Ishikawa (cell line): ENCODE measurements around the gene ANK3.

Experiments used
- CEBPB ChIP-seq: IDR thresholded peaks from 2 replicates; pipeline ENCODE4 v1.6.1; 2012
- CREB1 ChIP-seq: IDR thresholded peaks from 2 replicates; pipeline ENCODE4 v1.6.1; 2012; ENCODE audit warnings: low read depth
- EP300 ChIP-seq: IDR thresholded peaks from 2 replicates; pipeline ENCODE4 v1.6.1; 2012; ENCODE audit warnings: borderline replicate concordance
- NFIC ChIP-seq: IDR thresholded peaks from 2 replicates; pipeline ENCODE4 v1.6.1; 2012
- RAD21 ChIP-seq: IDR thresholded peaks from 2 replicates; pipeline ENCODE4 v1.6.1; 2012; ENCODE audit warnings: low read depth
- TEAD4 ChIP-seq: IDR thresholded peaks from 2 replicates; pipeline ENCODE4 v1.6.1; 2012
- YY1 ChIP-seq: IDR thresholded peaks from 2 replicates; pipeline ENCODE4 v1.6.1; 2012; ENCODE audit warnings: low read depth
- TF ChIP-seq, protein P1 (sequence below): IDR thresholded peaks from 2 replicates; pipeline ENCODE4 v1.6.1; 2012; ENCODE audit warnings: low read depth, mild to moderate bottlenecking

- TF ChIP-seq TEAD4 (no peak), NFIC (no peak), EP300 (no peak), RAD21 (no peak), CREB1 (no peak), YY1 (no peak), CEBPB (no peak)
- TF ChIP-seq, protein P1, sequence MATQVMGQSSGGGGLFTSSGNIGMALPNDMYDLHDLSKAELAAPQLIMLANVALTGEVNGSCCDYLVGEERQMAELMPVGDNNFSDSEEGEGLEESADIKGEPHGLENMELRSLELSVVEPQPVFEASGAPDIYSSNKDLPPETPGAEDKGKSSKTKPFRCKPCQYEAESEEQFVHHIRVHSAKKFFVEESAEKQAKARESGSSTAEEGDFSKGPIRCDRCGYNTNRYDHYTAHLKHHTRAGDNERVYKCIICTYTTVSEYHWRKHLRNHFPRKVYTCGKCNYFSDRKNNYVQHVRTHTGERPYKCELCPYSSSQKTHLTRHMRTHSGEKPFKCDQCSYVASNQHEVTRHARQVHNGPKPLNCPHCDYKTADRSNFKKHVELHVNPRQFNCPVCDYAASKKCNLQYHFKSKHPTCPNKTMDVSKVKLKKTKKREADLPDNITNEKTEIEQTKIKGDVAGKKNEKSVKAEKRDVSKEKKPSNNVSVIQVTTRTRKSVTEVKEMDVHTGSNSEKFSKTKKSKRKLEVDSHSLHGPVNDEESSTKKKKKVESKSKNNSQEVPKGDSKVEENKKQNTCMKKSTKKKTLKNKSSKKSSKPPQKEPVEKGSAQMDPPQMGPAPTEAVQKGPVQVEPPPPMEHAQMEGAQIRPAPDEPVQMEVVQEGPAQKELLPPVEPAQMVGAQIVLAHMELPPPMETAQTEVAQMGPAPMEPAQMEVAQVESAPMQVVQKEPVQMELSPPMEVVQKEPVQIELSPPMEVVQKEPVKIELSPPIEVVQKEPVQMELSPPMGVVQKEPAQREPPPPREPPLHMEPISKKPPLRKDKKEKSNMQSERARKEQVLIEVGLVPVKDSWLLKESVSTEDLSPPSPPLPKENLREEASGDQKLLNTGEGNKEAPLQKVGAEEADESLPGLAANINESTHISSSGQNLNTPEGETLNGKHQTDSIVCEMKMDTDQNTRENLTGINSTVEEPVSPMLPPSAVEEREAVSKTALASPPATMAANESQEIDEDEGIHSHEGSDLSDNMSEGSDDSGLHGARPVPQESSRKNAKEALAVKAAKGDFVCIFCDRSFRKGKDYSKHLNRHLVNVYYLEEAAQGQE = no peak
Measured at GRCh38 chr10:60029475-60029874, 360.2 kb downstream of the ANK3 start.
